Measurements from ENCODE around the gene CGRRF1.

The CGRRF1 gene

GRCh38 chr14:54481695-54482094 is 28.0 kb upstream of the CGRRF1 start:
- Histone ChIP-seq H3K9me3 (ENCODE audit: control insufficient read depth, insufficient read depth, low read length) (no peaks in the 10 kb centered on the region), H3K27ac (ENCODE audit: low read depth, low read length) (peak overlapping the region; percentile 96), H3K4me1 (ENCODE audit: control insufficient read depth, low read length) (peaks cover 67% of the 10 kb centered on the region), H3K36me3 (ENCODE audit: control insufficient read depth, low read length) (peaks cover 72% of the 10 kb centered on the region), H4K20me1 (ENCODE audit: control insufficient read depth, insufficient read depth, low read depth, low read length) (no peaks in the 10 kb centered on the region), H3K27me3 (ENCODE audit: control insufficient read depth, low read length) (no peaks in the 10 kb centered on the region), H3K4me2 (ENCODE audit: low read length) (peak overlapping the region; percentile 92), H3K4me3 (ENCODE audit: low read length) (peak overlapping the region; percentile 4; the same call in 1 of the 2 replicates), H3F3A (ENCODE audit: control insufficient read depth, insufficient read depth) (peaks cover 29% of the 10 kb centered on the region), H3K79me2 (ENCODE audit: control insufficient read depth, low read length) (peaks cover 60% of the 10 kb centered on the region), H3K9me2 (replicated peaks; ENCODE audit: control insufficient read depth, low read length) (no peaks in the 10 kb centered on the region)
- no peak for TF ChIP-seq CTCF (IDR thresholded peaks at IDR 0.05; ENCODE audit: low read depth, low read length, poor library complexity, severe bottlenecking)
- TF ChIP-seq EZH2phosphoT487 (IDR thresholded peaks at IDR 0.05; ENCODE audit: borderline replicate concordance, low read length) = no peak

- peaks cover 77% of the 10 kb centered on the region for H3K4me1 ChIP-seq (ENCODE audit: control insufficient read depth, low read length)
- H3K27me3 ChIP-seq (ENCODE audit: control insufficient read depth, low read length) = no peaks in the 10 kb centered on the region
- peaks cover 75% of the 10 kb centered on the region for H3K79me2 ChIP-seq (ENCODE audit: control insufficient read depth, low read length)
- TF ChIP-seq EZH2phosphoT487 (IDR thresholded peaks at IDR 0.05; ENCODE audit: borderline replicate concordance, low read length) = no peak
- TF ChIP-seq CTCF (IDR thresholded peaks at IDR 0.05; ENCODE audit: low read depth, low read length, poor library complexity, severe bottlenecking) = no peak
- H3K9me3 ChIP-seq (ENCODE audit: control insufficient read depth, insufficient read depth, low read length) = no peaks in the 10 kb centered on the region
- H3K4me3 ChIP-seq (ENCODE audit: low read length) = peak overlapping the region; percentile 77
- peak overlapping the region; percentile 96 for H3K27ac ChIP-seq (ENCODE audit: low read depth, low read length)
- H3K9me2 ChIP-seq (replicated peaks; ENCODE audit: control insufficient read depth, low read length) = no peaks in the 10 kb centered on the region
- H4K20me1 ChIP-seq (ENCODE audit: control insufficient read depth, insufficient read depth, low read depth, low read length) = no peaks in the 10 kb centered on the region
- H3K36me3 ChIP-seq (ENCODE audit: control insufficient read depth, low read length) = peaks cover 59% of the 10 kb centered on the region
- H3K4me2 ChIP-seq (ENCODE audit: low read length) = peak overlapping the region; percentile 92
- H3F3A ChIP-seq (ENCODE audit: control insufficient read depth, insufficient read depth) = peaks cover 30% of the 10 kb centered on the region
Observed at GRCh38 chr14:54483073-54483745, 26.5 kb upstream of the CGRRF1 start.

GRCh38 chr14:54483846-54484245 is 25.9 kb upstream of the CGRRF1 start:
- Histone ChIP-seq H3K9me2 (replicated peaks; ENCODE audit: control insufficient read depth, low read length) (no peaks in the 10 kb centered on the region), H3K27ac (ENCODE audit: low read depth, low read length) (peak overlapping the region; percentile 96), H3K4me3 (ENCODE audit: low read length) (peak overlapping the region; percentile 77), H3K9me3 (ENCODE audit: control insufficient read depth, insufficient read depth, low read length) (no peaks in the 10 kb centered on the region), H3K4me1 (ENCODE audit: control insufficient read depth, low read length) (peaks cover 77% of the 10 kb centered on the region), H3K4me2 (ENCODE audit: low read length) (peak overlapping the region; percentile 92), H3K79me2 (ENCODE audit: control insufficient read depth, low read length) (peaks cover 82% of the 10 kb centered on the region), H4K20me1 (ENCODE audit: control insufficient read depth, insufficient read depth, low read depth, low read length) (no peaks in the 10 kb centered on the region), H3K27me3 (ENCODE audit: control insufficient read depth, low read length) (no peaks in the 10 kb centered on the region), H3F3A (ENCODE audit: control insufficient read depth, insufficient read depth) (peaks cover 30% of the 10 kb centered on the region), H3K36me3 (ENCODE audit: control insufficient read depth, low read length) (peaks cover 57% of the 10 kb centered on the region)
- TF ChIP-seq CTCF (IDR thresholded peaks at IDR 0.05; ENCODE audit: low read depth, low read length, poor library complexity, severe bottlenecking) = no peak
- no peak for TF ChIP-seq EZH2phosphoT487 (IDR thresholded peaks at IDR 0.05; ENCODE audit: borderline replicate concordance, low read length)
